GM12875 (cell line): ENCODE data around the gene LITAF.
A peak's percentile ranks its signal among the peaks of the same experiment; 100 is the strongest.

ENCODE experiments used
- H3K4me3 ChIP-seq: one replicate; pipeline ENCODE4 v1.5.1; 2011; ENCODE audit warnings: low read depth, low read length, control low read depth
- CTCF ChIP-seq: IDR thresholded peaks from 2 replicates; pipeline ENCODE4 v1.5.1; 2011; ENCODE audit warnings: low read depth, mild to moderate bottlenecking, control low read depth, inconsistent platforms, low read length, moderate library complexity, borderline replicate concordance; ENCODE audit not compliant: insufficient read depth

LITAF gene

GRCh38 chr16:11627292-11627663 is 40.6 kb upstream of the LITAF start:
- no peak overlapping the region for H3K4me3 ChIP-seq

DNA sequence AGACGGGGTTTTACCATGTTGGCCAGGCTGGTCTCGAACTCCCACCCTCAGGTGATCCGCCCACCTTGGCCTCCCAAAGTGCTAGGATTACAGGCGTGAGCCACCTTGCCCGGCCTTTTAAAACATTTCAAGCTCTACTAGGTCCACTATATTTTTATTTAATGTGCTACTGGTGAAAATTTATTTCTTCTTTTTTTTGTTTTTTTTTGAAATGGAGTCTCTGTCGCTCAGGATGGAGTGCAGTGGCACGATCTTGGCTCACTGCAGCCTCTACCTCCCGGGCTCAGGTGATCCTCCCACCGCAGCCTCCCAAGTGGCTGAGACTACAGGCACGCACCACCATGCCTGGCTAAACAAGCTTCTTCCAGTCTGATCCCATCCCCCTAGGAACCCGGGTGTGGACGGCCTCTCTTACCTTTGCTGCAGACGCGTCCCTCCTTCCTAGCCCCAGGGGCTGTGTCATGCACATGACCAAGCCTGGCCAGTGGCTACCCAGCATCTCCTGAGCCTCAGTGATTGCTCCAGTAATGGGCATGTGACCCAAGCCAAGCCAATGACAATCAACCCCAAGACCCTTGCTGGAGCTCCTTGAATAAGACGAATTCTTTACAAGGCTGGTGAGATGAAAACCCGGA is 40.1 kb upstream of the LITAF start:
- TF ChIP-seq CTCF = no peak
- no peak overlapping the region for H3K4me3 ChIP-seq

More at GRCh38 chr16:11627292-11627663, 40.6 kb upstream of the LITAF start:
- no peak for TF ChIP-seq CTCF

- no peak for TF ChIP-seq CTCF
- H3K4me3 ChIP-seq = no peak overlapping the region
These were observed 39.0 kb upstream of the LITAF start for GRCh38 chr16:11625769-11626168.

DNA sequence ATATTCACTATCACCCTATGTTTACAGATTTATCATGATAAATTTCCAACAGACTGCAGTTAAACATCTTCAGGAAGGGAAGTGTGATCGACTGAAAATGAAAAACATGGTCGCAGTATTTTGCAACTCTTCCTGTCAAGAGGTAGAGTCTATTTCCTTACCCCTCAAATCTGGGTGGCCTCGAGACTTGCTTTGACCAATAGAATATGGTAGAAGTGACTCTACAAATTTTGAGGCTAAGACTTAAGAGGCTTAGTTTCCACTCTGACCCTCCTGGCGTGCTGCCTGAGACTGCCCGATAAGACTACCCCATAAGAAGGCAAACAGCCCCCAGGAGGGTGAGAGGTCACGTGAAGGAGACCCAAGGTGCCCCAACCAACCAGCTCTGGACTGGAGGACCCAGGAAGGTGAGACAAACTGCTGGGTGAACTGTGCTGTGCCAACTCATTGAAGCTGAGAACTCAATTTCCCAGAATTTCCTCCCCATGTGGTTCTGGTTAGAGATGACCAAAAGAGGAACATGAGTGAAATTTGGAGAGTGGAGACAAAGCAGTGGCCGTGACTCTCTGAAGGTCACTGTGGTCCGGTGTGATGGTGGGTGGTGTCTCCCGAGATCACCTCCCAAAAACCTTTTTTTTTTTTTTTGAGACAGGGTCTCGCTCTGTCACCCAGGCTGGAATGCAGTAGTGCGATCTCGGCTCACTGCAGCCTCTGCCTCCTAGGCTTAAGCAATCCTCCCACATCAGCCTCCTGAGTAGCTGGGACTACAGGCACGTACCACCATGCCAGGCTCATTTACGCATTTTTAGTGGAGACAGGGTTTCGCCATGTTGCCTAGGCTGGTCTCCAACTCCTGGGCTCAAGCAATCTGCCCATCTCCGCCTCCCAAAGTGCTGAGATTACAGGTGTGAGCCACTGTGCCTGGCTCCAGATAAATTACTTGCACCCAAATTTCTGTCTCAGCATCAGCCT is 38.2 kb upstream of the LITAF start:
- TF ChIP-seq CTCF = no peak
- H3K4me3 ChIP-seq = no peak overlapping the region

DNA sequence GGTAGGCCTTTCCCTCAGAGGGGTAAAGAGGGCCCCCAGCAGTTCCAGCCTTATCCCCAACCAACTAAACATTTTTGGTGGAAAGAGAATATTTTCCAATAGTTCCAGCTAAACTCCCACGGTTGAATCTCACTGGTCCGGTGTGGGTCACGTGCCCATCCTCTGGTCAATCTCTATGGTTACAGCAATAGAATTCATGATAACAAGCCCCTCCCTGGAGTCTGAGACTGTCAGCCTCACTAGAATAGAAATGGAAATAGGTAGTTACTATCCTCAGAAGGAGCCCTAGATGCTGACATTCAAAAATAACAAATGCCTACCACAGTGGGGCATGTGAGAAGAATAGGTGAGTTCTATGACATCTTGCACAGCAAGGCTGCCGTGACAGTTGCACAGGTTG is 37.5 kb upstream of the LITAF start:
- H3K4me3 ChIP-seq = no peak overlapping the region
- TF ChIP-seq CTCF = no peak

- TF ChIP-seq CTCF = no peak
- H3K4me3 ChIP-seq = peak overlapping the region; percentile 22
These were observed 35.4 kb upstream of the LITAF start for GRCh38 chr16:11621920-11622651.

DNA sequence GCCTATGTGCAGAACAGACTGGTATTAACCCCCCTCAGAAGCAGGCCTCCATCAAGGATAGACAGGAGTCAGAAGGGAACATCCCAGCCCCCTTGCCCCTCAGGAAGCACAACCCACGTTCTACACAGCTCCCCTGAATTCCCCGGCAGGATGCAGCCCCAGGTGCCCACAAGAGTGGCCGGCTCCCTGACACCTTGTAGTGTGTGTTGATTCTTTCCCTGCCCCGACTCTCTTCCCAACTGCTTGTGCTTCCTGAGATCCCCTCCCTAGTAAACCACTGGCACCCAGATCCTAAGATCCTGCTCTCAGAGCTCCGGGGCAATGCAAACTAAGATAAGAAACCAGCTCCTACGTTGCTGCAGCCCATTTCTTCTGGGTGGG is 34.8 kb upstream of the LITAF start:
- no peak for TF ChIP-seq CTCF
- H3K4me3 ChIP-seq = peak overlapping the region; percentile 22
